Hepatocyte (in vitro differentiated cells): Measurements from ENCODE around the gene NR1H3. TPM values are rescaled to one million over a fixed set of nuclear protein-coding genes. Genes with fewer than 3 reads are reported as not detected.

Source experiments
- DNase-seq: peaks from one replicate; pipeline ENCODE4 v3.0.0-alpha.2; 2016; ENCODE audit warnings: low spot score
- H2AFZ ChIP-seq: fragments of 200-600 bp; sonication (generic); 2 replicates; pipeline ENCODE4 v1.6.0; 2016; ENCODE audit warnings: antibody characterized with exemption, mild to moderate bottlenecking
- H3K27ac ChIP-seq: fragments of 200-600 bp; sonication (generic); 2 replicates; pipeline ENCODE4 v1.5.1; 2016; ENCODE audit warnings: mild to moderate bottlenecking
- H3K27me3 ChIP-seq: fragments of 200-600 bp; sonication (generic); 2 replicates; pipeline ENCODE4 v1.6.1; 2016
- H3K36me3 ChIP-seq: fragments of 200-600 bp; sonication (generic); replicated peaks from 2 replicates; pipeline ENCODE4 v1.5.1; 2016; ENCODE audit warnings: low read depth; ENCODE audit not compliant: insufficient read depth
- H3K4me1 ChIP-seq: fragments of 200-600 bp; sonication (generic); 2 replicates; pipeline ENCODE4 v1.5.1; 2016; ENCODE audit warnings: mild to moderate bottlenecking, moderate library complexity; ENCODE audit not compliant: insufficient read depth
- H3K4me2 ChIP-seq: fragments of 200-600 bp; sonication (generic); 2 replicates; pipeline ENCODE4 v1.6.0; 2016
- H3K4me3 ChIP-seq: fragments of 200-600 bp; sonication (generic); 2 replicates; pipeline ENCODE4 v1.5.1; 2016; ENCODE audit warnings: mild to moderate bottlenecking
- H3K79me2 ChIP-seq: fragments of 200-600 bp; sonication (generic); 2 replicates; pipeline ENCODE4 v1.6.0; 2017; ENCODE audit warnings: mild to moderate bottlenecking
- H3K9me2 ChIP-seq: fragments of 200-600 bp; sonication (generic); replicated peaks from 2 replicates; pipeline ENCODE4 v1.6.0; 2017; ENCODE audit warnings: mild to moderate bottlenecking; ENCODE audit not compliant: insufficient read depth
- H3K9me3 ChIP-seq: fragments of 200-600 bp; sonication (generic); 2 replicates; pipeline ENCODE4 v1.5.1; 2016; ENCODE audit warnings: low read depth, mild to moderate bottlenecking
- H4K20me1 ChIP-seq: fragments of 200-600 bp; sonication (generic); 2 replicates; pipeline ENCODE4 v1.6.0; 2016; ENCODE audit warnings: mild to moderate bottlenecking; ENCODE audit not compliant: insufficient read depth, poor library complexity, severe bottlenecking
- CTCF ChIP-seq: fragments of 200-600 bp; sonication (generic); IDR thresholded peaks from 2 replicates; pipeline ENCODE4 v1.5.1; 2016; ENCODE audit warnings: antibody characterized with exemption, mild to moderate bottlenecking; ENCODE audit not compliant: poor library complexity
- EZH2 ChIP-seq: fragments of 200-600 bp; sonication (generic); IDR thresholded peaks from 2 replicates; pipeline ENCODE4 v1.6.1; 2016; ENCODE audit warnings: antibody characterized with exemption, mild to moderate bottlenecking, borderline replicate concordance
- EZH2phosphoT487 ChIP-seq: fragments of 200-600 bp; sonication (generic); IDR thresholded peaks from one replicate; pipeline ENCODE4 v1.6.1; 2018; ENCODE audit warnings: antibody characterized with exemption, mild to moderate bottlenecking, low read depth, moderate library complexity; ENCODE audit not compliant: unreplicated experiment, severe bottlenecking
- WGBS: methylation state at CpG from one replicate; pipeline ENCODE4 v1.1.6; 2016; ENCODE audit warnings: low lambda C conversion rate; ENCODE audit errors: missing lambda C conversion rate; 5-methylcytosine and 5-hydroxymethylcytosine counted together
- polyA plus RNA-seq: library from polyadenylated mRNA; unstranded; fragments of >200 nt; fragmentation: Nextera tagmentation; extraction: Ambion mirVana; gene quantifications from 2 replicates; pipeline ENCODE4 v1.2.1, GENCODE V29; 2016
- total RNA-seq: library from RNA; depleted of rRNA; stranded (reverse); fragments of >200 nt; gene quantifications from 2 replicates; pipeline ENCODE4 v1.2.3, GENCODE V29; 2014

The NR1H3 gene
- total and polyA plus RNA-seq, 2 experiments from 2014 or later, result 43.1 to 49.5 TPM

GRCh38 chr11:47274495-47275235 lies 16.9 kb downstream of the NR1H3 start:
- Histone ChIP-seq H3K36me3 (no peaks in the 10 kb centered on the region), H3K4me3 (no peak overlapping the region), H3K27ac (no peak overlapping the region), H3K27me3 (no peaks in the 10 kb centered on the region), H3K9me3 (no peaks in the 10 kb centered on the region), H3K9me2 (no peaks in the 10 kb centered on the region), H2AFZ (no peak overlapping the region), H3K4me2 (no peak overlapping the region), H3K79me2 (peaks cover 61% of the 10 kb centered on the region), H4K20me1 (peaks cover 44% of the 10 kb centered on the region), H3K4me1 (no peaks in the 10 kb centered on the region)
- 97% methylated on average over 28 of the region's 28 CpGs for WGBS
- DNase-seq, result no peak
- no peak for TF ChIP-seq EZH2phosphoT487
- TF ChIP-seq EZH2, result no peak

- Histone ChIP-seq H3K79me2 (peaks cover 45% of the 10 kb centered on the region), H3K4me2 (no peak overlapping the region), H3K36me3 (no peaks in the 10 kb centered on the region), H3K9me3 (no peaks in the 10 kb centered on the region), H3K9me2 (no peaks in the 10 kb centered on the region), H3K4me3 (no peak overlapping the region), H2AFZ (no peak overlapping the region), H3K4me1 (no peaks in the 10 kb centered on the region), H4K20me1 (peaks cover 30% of the 10 kb centered on the region), H3K27ac (no peak overlapping the region), H3K27me3 (no peaks in the 10 kb centered on the region)
- WGBS, result 92% methylated on average over 4 of the region's 4 CpGs
- TF ChIP-seq EZH2phosphoT487, result no peak
- TF ChIP-seq EZH2, result no peak
- no peak for TF ChIP-seq CTCF
- DNase-seq, result no peak
Measured at GRCh38 chr11:47276923-47277322, 19.1 kb downstream of the NR1H3 start.

- H3K36me3 ChIP-seq, result no peaks in the 10 kb centered on the region
- no peaks in the 10 kb centered on the region for H3K9me2 ChIP-seq
- no peaks in the 10 kb centered on the region for H3K4me1 ChIP-seq
- TF ChIP-seq EZH2 (no peak), CTCF (no peak), EZH2phosphoT487 (no peak)
- WGBS, result 85% methylated on average over 3 of the region's 3 CpGs
- H3K79me2 ChIP-seq, result peaks cover 33% of the 10 kb centered on the region
- H3K4me3 ChIP-seq, result no peak overlapping the region
- H3K4me2 ChIP-seq, result no peak overlapping the region
- H2AFZ ChIP-seq, result no peak overlapping the region
- H4K20me1 ChIP-seq, result peaks cover 19% of the 10 kb centered on the region
- DNase-seq, result no peak
- no peaks in the 10 kb centered on the region for H3K9me3 ChIP-seq
- no peaks in the 10 kb centered on the region for H3K27me3 ChIP-seq
- H3K27ac ChIP-seq, result no peak overlapping the region
Measured at GRCh38 chr11:47278058-47278457, 20.3 kb downstream of the NR1H3 start.

GRCh38 chr11:47278769-47279168 lies 21.0 kb downstream of the NR1H3 start:
- H3K4me1 ChIP-seq, result no peaks in the 10 kb centered on the region
- H3K36me3 ChIP-seq, result no peaks in the 10 kb centered on the region
- TF ChIP-seq EZH2 (no peak), EZH2phosphoT487 (no peak), CTCF (no peak)
- H3K9me2 ChIP-seq, result no peaks in the 10 kb centered on the region
- H3K27me3 ChIP-seq, result no peaks in the 10 kb centered on the region
- H3K4me2 ChIP-seq, result no peak overlapping the region
- peaks cover 12% of the 10 kb centered on the region for H4K20me1 ChIP-seq
- H3K9me3 ChIP-seq, result no peaks in the 10 kb centered on the region
- peaks cover 26% of the 10 kb centered on the region for H3K79me2 ChIP-seq
- 96% methylated on average over 4 of the region's 4 CpGs for WGBS
- no peak overlapping the region for H3K4me3 ChIP-seq
- no peak overlapping the region for H2AFZ ChIP-seq
- H3K27ac ChIP-seq, result no peak overlapping the region
- no peak for DNase-seq
